ENCODE results near the gene MAPKAP1. TPM values are rescaled to one million over a fixed set of nuclear protein-coding genes. Genes with fewer than 3 reads are reported as not detected.

Gene MAPKAP1
- total and polyA plus RNA-seq, 2 of the 13 experiments (the other 11 are each of a cell fraction or from before 2014, with no cell fraction given) = 45.0 to 64.3 TPM

GRCh38 chr9:125466411-125466810 lies 240.6 kb downstream of the MAPKAP1 start:
- Histone ChIP-seq H3K4me2 (ENCODE audit: low read depth, low read length) (no peak overlapping the region), H4K20me1 (ENCODE audit: insufficient read depth, low read length) (no peaks in the 10 kb centered on the region), H2AFZ (ENCODE audit: low read length) (no peak overlapping the region), H3K27ac (ENCODE audit: extremely low read length, insufficient read depth, low read length) (no peak overlapping the region), H3K79me2 (ENCODE audit: insufficient read depth, low read length) (no peaks in the 10 kb centered on the region), H3K9me3 (ENCODE audit: low read length) (no peaks in the 10 kb centered on the region), H3K9ac (ENCODE audit: insufficient read depth, low read depth, low read length) (no peak overlapping the region), H3K27me3 (ENCODE audit: control insufficient read depth in 1 of 2, insufficient read depth in 2 of 2, low read length in 2 of 2) (no peaks in the 10 kb centered on the region), H3K4me1 (ENCODE audit: insufficient read depth, low read length) (peaks cover 10% of the 10 kb centered on the region; the same call in 1 of the 2 replicates), H3K4me3 (replicated peaks in 1 of 3; ENCODE audit: insufficient read depth in 1 of 3, low read depth in 2 of 3, low read length in 3 of 3) (no peak overlapping the region), H3K36me3 (replicated peaks in 1 of 2; ENCODE audit: control insufficient read depth in 1 of 2, insufficient read depth in 2 of 2, low read length in 2 of 2) (peaks cover 3 to 5% of the 10 kb centered on the region in 2 experiments; a peak in 3 of 5 replicates)
- POLR2A ChIA-PET = no interaction called here
- in situ Hi-C loops (cut with HindIII; ENCODE audit: extremely low pct_ligation_motif_present, low pct_unique_long_range_greater_than_20kb) = no loop called here
- ATAC-seq (no peak), FAIRE-seq (no peak), DNase-seq (ENCODE audit: low spot score) (no peak)
- TF ChIP-seq FOSL1 (CRISPR knock-in tag; IDR thresholded peaks at IDR 0.05; ENCODE audit: borderline replicate concordance) = no peak
- TF ChIP-seq NFKB2 (CRISPR knock-in tag; IDR thresholded peaks at IDR 0.05; ENCODE audit: borderline replicate concordance) = no peak
- TF ChIP-seq, protein P1, sequence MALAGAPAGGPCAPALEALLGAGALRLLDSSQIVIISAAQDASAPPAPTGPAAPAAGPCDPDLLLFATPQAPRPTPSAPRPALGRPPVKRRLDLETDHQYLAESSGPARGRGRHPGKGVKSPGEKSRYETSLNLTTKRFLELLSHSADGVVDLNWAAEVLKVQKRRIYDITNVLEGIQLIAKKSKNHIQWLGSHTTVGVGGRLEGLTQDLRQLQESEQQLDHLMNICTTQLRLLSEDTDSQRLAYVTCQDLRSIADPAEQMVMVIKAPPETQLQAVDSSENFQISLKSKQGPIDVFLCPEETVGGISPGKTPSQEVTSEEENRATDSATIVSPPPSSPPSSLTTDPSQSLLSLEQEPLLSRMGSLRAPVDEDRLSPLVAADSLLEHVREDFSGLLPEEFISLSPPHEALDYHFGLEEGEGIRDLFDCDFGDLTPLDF (CRISPR knock-in tag; IDR thresholded peaks at IDR 0.05) = no peak
- no peak for TF ChIP-seq ZNF224 (CRISPR knock-in tag; IDR thresholded peaks at IDR 0.05)
- no peak for TF ChIP-seq WIZ (CRISPR knock-in tag; IDR thresholded peaks at IDR 0.05)
- no peak for TF ChIP-seq NFRKB (IDR thresholded peaks at IDR 0.05)
- no peak for TF ChIP-seq TEAD2 (CRISPR knock-in tag; IDR thresholded peaks at IDR 0.05)
- TF ChIP-seq HMG20B (CRISPR knock-in tag; conservative IDR thresholded peaks at IDR 0.05) = no peak
- WGBS (ENCODE audit: low lambda C conversion rate) = over 99% methylated on average over 5 of the region's 5 CpGs
- intact Hi-C loops (cut with micrococcal nuclease; ENCODE audit: unreplicated experiment) = no loop called here
- no TSS peak for BruUV-seq (replicated peaks)
- CTCF ChIA-PET (ENCODE audit: low intra/inter-chr PET ratio, low total read pairs) = no interaction called here

All from HepG2 (cell line).